Activated naive CD4-positive, alpha-beta T cell treated with anti-CD3 and anti-CD28 coated beads, Interleukin-2, amount 10 ng/mL, durations not matched to agents 7 days and 5 days (primary cell): ENCODE measurements around the gene FGD6.
"Not testable (repeated sequence)": the region's sequence is repeated elsewhere in the genome, so short reads cannot be mapped to it uniquely, and the experiment has no call there.

ENCODE experiments used
- CTCF ChIA-PET: fragments of 350-600 bp; sonication (Branson Sonifier 250); formaldehyde crosslinking; loops from one replicate; lab custom pipeline; 2021; ENCODE audit warnings: antibody characterized with exemption; lab: Charles Lee
- DNase-seq: peaks from one replicate; pipeline ENCODE4 v3.0.0-alpha.2; 2020
- H3K27ac Mint-ChIP-seq: one replicate; pipeline ENCODE4 v1.8.0; 2021; ENCODE audit warnings: mild to moderate bottlenecking, moderate library complexity, mixed read lengths
- H3K27me3 Mint-ChIP-seq: one replicate; pipeline ENCODE4 v1.8.0; 2021; ENCODE audit warnings: mild to moderate bottlenecking, mixed read lengths
- H3K36me3 Mint-ChIP-seq: one replicate; pipeline ENCODE4 v1.8.0; 2021; ENCODE audit warnings: mixed read lengths
- H3K4me1 Mint-ChIP-seq: one replicate; pipeline ENCODE4 v1.8.0; 2021; ENCODE audit warnings: mixed read lengths
- H3K4me3 Mint-ChIP-seq: one replicate; pipeline ENCODE4 v1.8.0; 2021; ENCODE audit warnings: mild to moderate bottlenecking, moderate library complexity, mixed read lengths
- H3K9me3 Mint-ChIP-seq: one replicate; pipeline ENCODE4 v1.8.0; 2021; ENCODE audit warnings: mixed read lengths

The FGD6 gene

GRCh38 chr12:95241761-95242506 is 24.7 kb upstream of the FGD6 start:
- no peak for DNase-seq
- Mint-ChIP-seq H3K27me3 (no peaks in the 10 kb centered on the region), H3K36me3 (peaks cover 7% of the 10 kb centered on the region), H3K9me3 (no peaks in the 10 kb centered on the region), H3K4me3 (no peak overlapping the region), H3K4me1 (peaks cover 16% of the 10 kb centered on the region), H3K27ac (no peak overlapping the region)
- CTCF ChIA-PET = no interaction called here

DNA sequence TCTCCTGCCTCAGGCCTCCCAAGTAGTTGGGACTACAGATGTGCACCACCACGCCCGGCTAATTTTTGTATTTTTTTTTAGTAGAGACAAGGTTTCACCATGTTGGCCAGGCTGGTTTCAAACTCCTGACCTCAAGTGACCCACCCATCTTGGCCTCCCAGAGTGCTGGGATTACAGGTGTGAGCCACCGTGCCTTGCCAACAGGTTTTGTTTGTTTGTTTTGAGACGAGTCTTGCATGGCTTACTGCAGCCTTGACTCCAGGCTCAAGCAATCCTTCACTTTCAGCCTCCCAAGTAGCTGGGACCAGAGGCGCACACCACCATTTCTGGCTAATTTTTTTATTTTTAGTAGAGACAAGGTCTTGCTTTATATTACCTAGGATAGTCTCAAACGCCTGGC is 23.9 kb upstream of the FGD6 start:
- CTCF ChIA-PET, DNase-seq, H3K4me3 Mint-ChIP-seq, H3K9me3 Mint-ChIP-seq, H3K4me1 Mint-ChIP-seq, H3K27ac Mint-ChIP-seq, H3K27me3 Mint-ChIP-seq: not testable (repeated sequence)
- H3K36me3 Mint-ChIP-seq = peaks cover 13% of the 10 kb centered on the region

GRCh38 chr12:95240556-95240955 is 23.3 kb upstream of the FGD6 start:
- Mint-ChIP-seq H3K27ac (no peak overlapping the region), H3K9me3 (no peaks in the 10 kb centered on the region), H3K4me1 (peaks cover 6% of the 10 kb centered on the region), H3K27me3 (no peaks in the 10 kb centered on the region), H3K36me3 (peaks cover 13% of the 10 kb centered on the region), H3K4me3 (no peak overlapping the region)
- CTCF ChIA-PET = no interaction called here
- no peak for DNase-seq

- H3K27ac Mint-ChIP-seq, H3K27me3 Mint-ChIP-seq, H3K4me1 Mint-ChIP-seq, H3K9me3 Mint-ChIP-seq, DNase-seq, H3K4me3 Mint-ChIP-seq: not testable (repeated sequence)
- CTCF ChIA-PET = interaction anchor here (0.5 to 1.5 kb wide), 2 partner anchors 20 to 386 kb away, joined by 3 to 6 read pairs; no protein-coding TSS in a partner anchor
- peaks cover 13% of the 10 kb centered on the region for H3K36me3 Mint-ChIP-seq
These were observed 22.6 kb upstream of the FGD6 start for GRCh38 chr12:95239835-95240234.

DNA sequence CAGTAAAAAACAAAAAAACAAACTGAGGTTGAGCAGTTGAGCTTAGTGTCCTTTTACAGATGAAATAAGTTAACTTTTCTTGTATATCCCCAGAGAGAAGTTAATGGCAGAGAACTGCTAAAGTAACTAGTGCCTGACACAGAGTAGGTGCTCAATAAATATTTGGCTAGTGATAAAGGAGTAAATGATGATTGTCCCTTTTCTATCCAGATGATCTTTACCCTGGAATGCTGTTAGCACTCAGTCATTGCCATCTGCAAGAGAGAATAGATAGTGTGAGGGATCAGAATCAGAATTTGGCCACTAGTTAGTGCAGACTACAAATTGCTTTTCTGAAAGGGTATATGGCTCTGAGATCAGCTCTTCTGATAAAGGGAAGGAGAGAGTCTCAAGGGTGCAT is 21.9 kb upstream of the FGD6 start:
- peaks cover 6% of the 10 kb centered on the region for H3K4me1 Mint-ChIP-seq
- peaks cover 16% of the 10 kb centered on the region for H3K36me3 Mint-ChIP-seq
- no peak for DNase-seq
- no peaks in the 10 kb centered on the region for H3K27me3 Mint-ChIP-seq
- H3K4me3 Mint-ChIP-seq = no peak overlapping the region
- no peaks in the 10 kb centered on the region for H3K9me3 Mint-ChIP-seq
- H3K27ac Mint-ChIP-seq = no peak overlapping the region
- CTCF ChIA-PET = interaction anchor here (1.5 kb wide), 1 partner anchor 20 kb away, joined by 6 read pairs; no protein-coding TSS in a partner anchor

GRCh38 chr12:95238150-95238549 is 20.9 kb upstream of the FGD6 start:
- Mint-ChIP-seq H3K4me1 (peaks cover 6% of the 10 kb centered on the region), H3K9me3 (no peaks in the 10 kb centered on the region), H3K4me3 (no peak overlapping the region), H3K27me3 (no peaks in the 10 kb centered on the region), H3K27ac (no peak overlapping the region), H3K36me3 (peaks cover 14% of the 10 kb centered on the region)
- no peak for DNase-seq
- CTCF ChIA-PET = no interaction called here

DNA sequence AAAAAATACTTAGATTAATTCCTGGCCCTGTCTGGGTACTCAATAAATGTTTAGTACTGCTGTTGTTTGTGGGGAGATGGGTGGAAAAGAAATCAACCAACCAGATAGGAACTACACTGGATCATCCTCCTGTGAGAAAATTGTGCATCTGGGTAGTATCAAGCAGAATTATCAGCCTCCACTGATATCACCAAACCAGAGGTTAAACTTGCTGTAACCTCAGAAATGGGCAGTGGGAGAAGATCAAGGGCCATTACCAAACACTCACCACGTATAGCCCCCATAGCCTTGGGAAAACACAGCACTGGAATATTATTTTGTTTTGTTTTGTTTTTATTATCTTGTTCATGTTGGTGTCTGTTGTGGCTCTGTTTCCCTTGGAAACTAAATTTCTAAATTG is 20.0 kb upstream of the FGD6 start:
- no peak overlapping the region for H3K27ac Mint-ChIP-seq
- H3K27me3 Mint-ChIP-seq = no peaks in the 10 kb centered on the region
- peaks cover 6% of the 10 kb centered on the region for H3K4me1 Mint-ChIP-seq
- H3K36me3 Mint-ChIP-seq = peaks cover 14% of the 10 kb centered on the region
- no peak overlapping the region for H3K4me3 Mint-ChIP-seq
- DNase-seq = no peak
- no peaks in the 10 kb centered on the region for H3K9me3 Mint-ChIP-seq
- CTCF ChIA-PET = no interaction called here

- H3K4me1 Mint-ChIP-seq, H3K27me3 Mint-ChIP-seq, H3K27ac Mint-ChIP-seq, CTCF ChIA-PET, H3K9me3 Mint-ChIP-seq, DNase-seq, H3K4me3 Mint-ChIP-seq: not testable (repeated sequence)
- peaks cover 10% of the 10 kb centered on the region for H3K36me3 Mint-ChIP-seq
These were observed 18.4 kb upstream of the FGD6 start for GRCh38 chr12:95235621-95236020.

- CTCF ChIA-PET = not testable (repeated sequence)
These were observed 16.9 kb upstream of the FGD6 start for GRCh38 chr12:95234187-95234586.

GRCh38 chr12:95231190-95231589 is 13.9 kb upstream of the FGD6 start:
- Mint-ChIP-seq H3K27me3 (no peaks in the 10 kb centered on the region), H3K9me3 (no peaks in the 10 kb centered on the region), H3K36me3 (peaks cover 8% of the 10 kb centered on the region), H3K4me1 (no peaks in the 10 kb centered on the region), H3K4me3 (no peak overlapping the region), H3K27ac (no peak overlapping the region)
- CTCF ChIA-PET = no interaction called here
- DNase-seq = no peak

More at GRCh38 chr12:95234187-95234586, 16.9 kb upstream of the FGD6 start:
- not testable (repeated sequence) for DNase-seq, H3K4me3 Mint-ChIP-seq, H3K27me3 Mint-ChIP-seq, H3K4me1 Mint-ChIP-seq, H3K27ac Mint-ChIP-seq, H3K9me3 Mint-ChIP-seq
- peaks cover 10% of the 10 kb centered on the region for H3K36me3 Mint-ChIP-seq

- CTCF ChIA-PET = no interaction called here
- Mint-ChIP-seq H3K36me3 (peaks cover 8% of the 10 kb centered on the region), H3K9me3 (no peaks in the 10 kb centered on the region), H3K27me3 (no peaks in the 10 kb centered on the region), H3K27ac (no peak overlapping the region), H3K4me1 (no peaks in the 10 kb centered on the region), H3K4me3 (no peak overlapping the region)
- DNase-seq = no peak
These were observed 13.0 kb upstream of the FGD6 start for GRCh38 chr12:95230313-95230712.

- DNase-seq = no peak
- H3K27me3 Mint-ChIP-seq = no peaks in the 10 kb centered on the region
- no peak overlapping the region for H3K4me3 Mint-ChIP-seq
- peaks cover 10% of the 10 kb centered on the region for H3K36me3 Mint-ChIP-seq
- H3K9me3 Mint-ChIP-seq = no peaks in the 10 kb centered on the region
- no peaks in the 10 kb centered on the region for H3K4me1 Mint-ChIP-seq
- no peak overlapping the region for H3K27ac Mint-ChIP-seq
- CTCF ChIA-PET = no interaction called here
These were observed 12.4 kb upstream of the FGD6 start for GRCh38 chr12:95229636-95230035.

GRCh38 chr12:95228617-95229016 is 11.3 kb upstream of the FGD6 start:
- no peaks in the 10 kb centered on the region for H3K9me3 Mint-ChIP-seq
- CTCF ChIA-PET = no interaction called here
- DNase-seq = no peak
- H3K36me3 Mint-ChIP-seq = peaks cover 11% of the 10 kb centered on the region
- no peak overlapping the region for H3K27ac Mint-ChIP-seq
- no peaks in the 10 kb centered on the region for H3K4me1 Mint-ChIP-seq
- no peaks in the 10 kb centered on the region for H3K27me3 Mint-ChIP-seq
- no peak overlapping the region for H3K4me3 Mint-ChIP-seq

DNA sequence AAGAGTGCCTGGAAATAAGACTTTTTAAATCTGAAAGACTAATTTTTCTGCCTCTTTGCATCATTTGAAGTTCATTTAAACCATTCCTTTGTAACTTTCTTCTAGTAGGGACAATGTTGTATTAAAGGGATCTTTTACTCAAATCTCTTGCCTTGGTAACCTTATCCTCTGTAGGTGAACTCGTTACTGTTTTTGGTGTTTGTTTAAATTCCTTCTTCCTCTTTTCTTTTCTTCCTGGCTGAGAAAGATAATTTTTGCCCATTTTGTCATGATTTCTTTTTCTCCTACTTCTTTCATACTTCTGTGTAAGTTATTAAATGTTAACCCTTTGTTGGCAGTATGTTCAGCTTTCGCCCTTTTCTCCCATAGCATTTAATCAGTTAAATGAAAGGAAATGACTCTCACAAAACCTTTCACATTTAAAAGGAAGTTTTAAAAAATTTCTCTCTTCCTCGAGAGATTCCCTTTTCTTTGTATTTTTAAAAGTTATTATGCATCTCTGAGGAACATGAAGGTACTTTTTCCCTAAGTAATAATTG is 10.6 kb upstream of the FGD6 start:
- no peaks in the 10 kb centered on the region for H3K27me3 Mint-ChIP-seq
- H3K4me3 Mint-ChIP-seq = no peak overlapping the region
- H3K36me3 Mint-ChIP-seq = peaks cover 11% of the 10 kb centered on the region
- DNase-seq = no peak
- no peaks in the 10 kb centered on the region for H3K4me1 Mint-ChIP-seq
- no peaks in the 10 kb centered on the region for H3K9me3 Mint-ChIP-seq
- CTCF ChIA-PET = no interaction called here
- H3K27ac Mint-ChIP-seq = no peak overlapping the region

GRCh38 chr12:95225645-95226212 is 8.5 kb upstream of the FGD6 start:
- Mint-ChIP-seq H3K4me1 (no peaks in the 10 kb centered on the region), H3K4me3 (no peak overlapping the region), H3K27me3 (no peaks in the 10 kb centered on the region), H3K36me3 (peaks cover 11% of the 10 kb centered on the region), H3K9me3 (no peaks in the 10 kb centered on the region), H3K27ac (no peak overlapping the region)
- no peak for DNase-seq
- CTCF ChIA-PET = interaction anchor here (1.2 kb wide), 1 partner anchor 34 kb away, joined by 3 read pairs; no protein-coding TSS in a partner anchor
